Heart left ventricle (tissue), 13 donors: ENCODE measurements around the gene TANC2.

ENCODE experiments used
- CTCF ChIP-seq, 12 donors: fragments of 200-600 bp; sonication (generic) in 4 of 12; IDR thresholded peaks; one replicate each; pipeline versions ENCODE4 v1.5.0 to v1.8.0; 2018 to 2022; ENCODE audit warnings: antibody characterized with exemption in 12 of 12, mild to moderate bottlenecking in 5 of 12
- POLR2A ChIP-seq, 2 donors: fragments of 450-650 bp; IDR thresholded peaks; one replicate each; pipeline ENCODE4 v1.6.1; 2017; ENCODE audit warnings: antibody characterized with exemption in 2 of 2, mild to moderate bottlenecking in 2 of 2, moderate library complexity in 2 of 2
- donor health status: ischemic (EF 13 %, LVEDD 7.1; RV severe dilation, severe dysfunction).
- donor health status: DM: no; HTN: yes; CAD: no.
- donor health status: DM: no; HTN: no; CAD: no.
- donor health status: ischemic (EF 25% LVEDD 6.9; RV normal size, moderate dysfunction).
- donor health status: ischemic (EF 25% LVEDD 5.7; RV mildly dilated, moderate dysfunction).
- donor health status: ischemic (EF 35%, LVEDD 5.7; RV mildly dilated, moderate dysfunction).
- donor health status: nonischemic (EF 11% LVEDD 7.7; RV severe dilation, severe dysfunction).
- donor health status: DM: yes; HTN: yes; CAD: no.
- donor health status: PGD.
- donor health status: ischemic (EF 29% LVEDD 5.4; RV normal size, mild dysfunction).
- donor health status: nonischemic (EF 23%, LVEDD 6.1; RV moderate dilation, normal function).

DNA sequence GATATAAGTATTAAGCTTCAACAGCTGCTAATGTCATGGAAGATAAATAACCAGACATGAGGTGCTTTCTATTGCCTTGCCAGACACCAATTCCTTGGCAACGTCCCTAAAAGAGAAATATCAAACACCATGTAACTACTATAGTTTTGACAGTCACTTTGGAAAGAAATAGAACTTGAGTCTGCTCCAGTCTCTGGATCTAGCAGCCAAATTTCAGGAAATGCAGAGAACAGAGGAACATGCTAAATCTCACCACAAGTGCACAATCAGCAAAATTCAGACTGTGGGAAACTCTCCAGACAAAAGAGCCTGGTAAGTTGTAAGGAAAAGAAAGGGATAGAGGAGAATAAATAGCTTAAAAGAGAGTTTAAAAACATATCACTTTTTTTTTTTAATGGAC lies 28.4 kb upstream of the TANC2 start:
- no peak for TF ChIP-seq POLR2A (IDR thresholded peaks at IDR 0.05)
- TF ChIP-seq CTCF (IDR thresholded peaks at IDR 0.05) = no peak
